GM19099 (cell line): Measurements from ENCODE around the gene SPHK2.

Source experiments
- POLR2A ChIP-seq: IDR thresholded peaks from 3 replicates; pipeline ENCODE4 v1.6.1; 2011; ENCODE audit warnings: low read depth; ENCODE audit not compliant: insufficient read length; ENCODE audit errors: extremely low read depth

The SPHK2 gene

GRCh38 chr19:48614436-48615230 is 4.7 kb upstream of the SPHK2 start, which contains the start of gene FAM83E:
Gene FAM83E (minus strand): TSS chr19:48615076. CDS start chr19:48613372, 1,704 bp downstream.
- TF ChIP-seq POLR2A, result no peak

- TF ChIP-seq POLR2A, result no peak
Observed at GRCh38 chr19:48615231-48616040, 3.9 kb upstream of the SPHK2 start.

- TF ChIP-seq POLR2A, result no peak
Observed at GRCh38 chr19:48616041-48616436, 3.3 kb upstream of the SPHK2 start.

DNA sequence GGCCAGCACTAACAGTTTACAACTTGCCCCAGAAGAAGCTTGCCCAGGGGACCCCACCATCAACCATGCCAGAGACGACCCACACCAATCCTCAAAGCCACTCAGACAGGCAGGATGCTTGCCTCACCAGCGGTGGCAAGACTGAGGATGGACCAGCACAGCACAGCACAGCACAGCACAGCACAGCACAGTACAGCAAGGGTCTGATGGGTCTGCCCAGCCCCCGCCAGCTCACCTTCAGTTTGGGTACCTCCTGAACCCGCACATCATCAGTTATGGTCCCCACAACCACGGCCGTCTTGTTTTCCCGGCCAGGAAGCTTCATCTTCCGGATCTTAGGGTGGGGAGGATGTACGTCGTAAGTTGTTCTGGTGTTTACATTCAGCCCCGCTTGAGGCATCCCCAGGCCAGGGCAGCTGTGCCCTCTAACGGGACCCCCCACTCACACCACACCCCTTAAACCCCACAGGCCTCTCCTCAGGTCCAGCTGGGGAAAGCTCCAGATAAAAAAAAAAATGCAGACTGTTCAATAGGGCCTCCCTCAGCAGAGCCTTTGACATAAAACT is 2.7 kb upstream of the SPHK2 start:
- TF ChIP-seq POLR2A, result no peak

DNA sequence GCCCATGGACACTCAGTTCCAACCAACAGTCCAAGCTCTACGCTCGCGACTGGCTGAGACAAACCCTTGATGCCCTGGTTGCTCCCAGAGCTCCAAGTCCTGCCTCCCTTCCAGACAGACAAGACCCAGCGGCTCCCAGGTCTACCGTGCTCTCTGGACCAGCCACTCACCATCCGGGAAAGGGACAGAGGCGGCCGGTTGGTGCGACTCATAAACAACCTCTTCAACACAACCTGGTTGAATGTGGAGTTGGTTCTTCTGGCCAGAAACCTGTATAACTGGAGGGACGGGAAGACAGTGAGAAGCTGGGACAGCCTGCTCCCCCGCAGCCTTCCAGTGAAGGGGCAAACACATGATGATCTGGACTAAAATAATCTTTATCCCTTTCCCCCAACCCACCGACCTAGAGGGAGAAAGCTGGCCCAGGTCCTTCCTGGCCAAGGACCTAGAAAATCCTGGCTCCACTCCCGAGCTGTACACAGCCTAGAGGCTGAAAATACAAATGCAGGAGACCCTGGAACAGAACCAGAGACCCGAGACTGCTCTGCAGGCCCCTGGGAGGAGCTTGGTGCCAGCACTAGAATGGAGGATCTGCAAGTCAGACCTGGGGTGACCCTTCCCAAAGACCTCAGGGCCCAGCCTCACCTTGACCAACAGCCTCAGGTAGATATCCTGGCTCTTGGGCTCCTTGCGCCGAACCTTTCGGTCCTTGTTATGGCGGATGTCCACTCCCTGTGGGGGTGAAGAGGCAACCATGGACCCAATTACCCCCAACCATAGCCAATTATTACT is 2.0 kb upstream of the SPHK2 start:
- no peak for TF ChIP-seq POLR2A

GRCh38 chr19:48618278-48618915 is 909 bp upstream of the SPHK2 start:
- TF ChIP-seq POLR2A, result no peak

DNA sequence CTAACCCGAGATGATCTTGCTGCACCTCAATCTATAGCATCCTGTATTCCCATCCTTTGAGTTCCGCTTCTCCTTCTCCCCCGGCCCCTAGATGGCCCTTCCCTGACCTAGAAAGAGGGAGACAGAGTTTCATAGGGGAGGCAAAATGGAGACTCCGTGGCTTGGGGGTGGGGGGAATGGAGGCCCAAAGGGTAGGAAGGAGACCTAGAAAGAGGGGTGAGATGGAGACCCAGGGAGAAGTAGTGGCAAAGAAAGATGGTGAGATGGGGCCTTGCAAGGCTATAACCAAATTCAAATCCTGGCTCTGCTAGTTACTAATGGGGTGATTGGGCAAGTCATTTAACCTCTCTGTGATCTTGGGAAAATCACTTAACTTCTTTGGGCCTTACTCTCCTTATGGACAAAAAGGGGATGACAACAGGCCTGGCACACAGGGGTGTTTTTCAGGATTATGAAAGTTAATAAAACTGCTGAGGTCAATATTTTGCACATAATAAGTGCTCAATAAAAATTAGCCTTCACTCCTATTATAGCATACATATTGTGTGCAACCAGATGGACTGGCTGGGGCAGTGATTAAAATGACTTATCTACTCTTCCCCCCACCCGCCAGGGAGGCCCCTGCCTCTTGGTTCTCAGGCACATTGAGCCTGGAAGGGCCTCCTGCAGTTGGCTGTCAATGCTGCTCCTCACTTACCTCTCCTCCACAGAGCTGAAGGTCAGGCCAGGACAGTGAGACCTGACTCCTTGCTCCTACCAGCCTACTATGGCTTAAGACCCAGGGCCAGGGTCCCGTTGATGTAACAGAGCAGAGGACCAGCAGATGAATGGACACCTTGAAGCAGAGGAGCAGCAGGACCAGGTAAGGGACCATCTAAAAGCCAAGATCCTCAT is 633 bp downstream of the SPHK2 start:
- no peak for TF ChIP-seq POLR2A

DNA sequence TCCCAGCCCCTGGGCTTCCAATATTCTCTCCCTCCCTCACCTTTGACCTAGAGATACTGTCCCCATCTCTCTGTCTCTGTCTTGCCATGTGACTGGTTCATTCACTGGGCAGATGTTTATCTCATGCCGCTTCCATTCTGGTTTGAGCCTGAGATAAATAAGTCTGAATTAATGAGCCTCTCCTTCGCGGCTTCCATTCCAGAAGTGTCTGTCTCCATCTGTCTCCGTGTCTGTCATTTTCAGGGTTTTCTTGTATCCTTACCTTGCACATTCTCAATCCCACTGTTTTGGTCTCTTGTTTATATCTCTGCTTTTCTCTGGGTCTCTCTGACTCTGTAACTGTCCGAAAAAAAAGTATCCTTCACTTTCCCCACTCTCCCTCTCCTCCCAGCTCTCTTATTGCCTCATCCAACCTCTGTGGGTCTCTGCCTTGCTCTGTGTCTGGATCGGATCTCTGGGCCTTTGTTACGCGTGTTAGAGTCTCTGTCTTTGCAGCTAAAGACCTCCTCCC is 4.3 kb downstream of the SPHK2 start:
- no peak for TF ChIP-seq POLR2A

DNA sequence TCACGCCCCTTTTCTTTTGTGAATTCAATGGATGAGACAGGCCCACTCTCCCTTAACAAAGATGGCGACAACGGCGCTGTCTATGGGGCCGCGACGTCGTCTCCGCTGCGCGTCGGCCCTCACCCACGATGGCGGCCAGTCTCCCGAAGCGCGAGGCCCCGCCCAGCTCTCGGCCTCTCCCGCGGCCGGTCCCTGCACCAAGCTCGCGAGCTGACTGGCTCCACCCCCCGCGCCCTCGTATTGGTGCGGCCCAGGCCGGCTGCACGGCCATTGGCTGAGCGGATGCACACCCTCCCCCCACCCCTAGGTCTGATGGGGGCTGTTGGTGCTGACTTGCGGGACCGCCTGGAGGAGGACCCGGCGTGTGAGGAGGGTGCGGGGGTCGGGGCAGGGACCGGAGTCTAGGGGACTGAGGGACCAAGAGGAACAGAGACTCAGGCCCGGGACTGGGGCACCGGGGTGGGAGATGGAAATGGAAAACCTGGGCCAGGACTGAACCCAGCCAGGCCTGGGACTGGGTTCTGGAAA is 4.8 kb downstream of the SPHK2 start:
- TF ChIP-seq POLR2A, result no peak

GRCh38 chr19:48624791-48625723 is 5.8 kb downstream of the SPHK2 start:
- TF ChIP-seq POLR2A, result no peak

DNA sequence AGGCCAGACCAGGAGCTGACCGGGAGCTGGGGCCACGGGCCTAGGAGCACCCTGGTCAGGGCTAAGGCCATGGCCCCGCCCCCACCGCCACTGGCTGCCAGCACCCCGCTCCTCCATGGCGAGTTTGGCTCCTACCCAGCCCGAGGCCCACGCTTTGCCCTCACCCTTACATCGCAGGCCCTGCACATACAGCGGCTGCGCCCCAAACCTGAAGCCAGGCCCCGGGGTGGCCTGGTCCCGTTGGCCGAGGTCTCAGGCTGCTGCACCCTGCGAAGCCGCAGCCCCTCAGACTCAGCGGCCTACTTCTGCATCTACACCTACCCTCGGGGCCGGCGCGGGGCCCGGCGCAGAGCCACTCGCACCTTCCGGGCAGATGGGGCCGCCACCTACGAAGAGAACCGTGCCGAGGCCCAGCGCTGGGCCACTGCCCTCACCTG is 6.6 kb downstream of the SPHK2 start:
- no peak for TF ChIP-seq POLR2A
